ENCODE data around the gene COL27A1.

COL27A1 gene

DNA sequence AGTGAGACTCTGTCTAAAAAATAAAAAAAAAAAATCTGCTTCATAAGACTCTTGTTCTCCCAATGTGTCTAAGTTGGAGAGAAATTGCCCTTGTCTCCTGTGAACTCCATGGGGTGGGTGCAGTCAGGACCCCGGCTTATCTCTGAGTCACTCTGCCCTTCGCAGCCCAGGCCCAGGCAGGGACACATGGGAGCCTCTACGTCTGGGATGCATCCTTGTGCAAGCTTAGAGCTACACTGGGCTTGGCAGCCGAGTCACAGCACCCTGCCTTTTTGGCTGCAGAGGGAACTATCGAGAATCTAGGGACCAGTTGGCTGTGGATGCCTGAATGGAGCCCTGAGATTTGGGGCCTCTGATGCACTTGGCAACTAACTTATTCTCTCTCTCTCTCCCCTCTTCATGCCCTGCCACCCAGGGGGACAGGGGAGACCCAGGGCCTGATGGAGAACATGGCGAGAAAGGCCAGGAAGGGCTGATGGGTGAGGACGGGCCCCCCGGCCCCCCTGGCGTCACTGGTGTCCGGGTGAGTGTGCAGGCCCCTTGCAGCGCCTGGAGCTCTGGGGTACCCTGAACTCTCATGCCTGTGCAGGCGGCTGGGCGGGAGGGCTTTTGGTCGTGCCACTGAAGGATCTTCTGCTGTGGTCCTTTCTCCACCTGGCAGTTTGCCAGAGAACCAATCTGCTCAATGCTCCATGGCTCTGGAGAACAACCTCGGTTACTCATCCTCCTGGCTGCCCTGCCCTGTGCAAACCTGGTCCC lies 120.1 kb downstream of the COL27A1 start:
- in situ Hi-C loops (cut with MboI; ENCODE audit: low sequenced_read_pairs, unreplicated experiment), result no loop called here
- no peak for DNase-seq (ENCODE audit: low spot score)

GRCh38 chr9:114276908-114277821 lies 121.8 kb downstream of the COL27A1 start:
- TF ChIP-seq CTCF (IDR thresholded peaks at IDR 0.05; ENCODE audit: borderline replicate concordance, control extremely low read depth, extremely low read depth, insufficient read depth, missing control alignments), result no peak
- in situ Hi-C loops (cut with MboI; ENCODE audit: low sequenced_read_pairs, unreplicated experiment), result no loop called here
- no peak for DNase-seq (ENCODE audit: low spot score)

More for the DNA sequence above, 120.1 kb downstream of the COL27A1 start:
- no peak for TF ChIP-seq CTCF (IDR thresholded peaks at IDR 0.05; ENCODE audit: borderline replicate concordance, control extremely low read depth, extremely low read depth, insufficient read depth, missing control alignments)

- DNase-seq (ENCODE audit: low spot score), result no peak
- no peak for TF ChIP-seq CTCF (IDR thresholded peaks at IDR 0.05; ENCODE audit: borderline replicate concordance, control extremely low read depth, extremely low read depth, insufficient read depth, missing control alignments)
- in situ Hi-C loops (cut with MboI; ENCODE audit: low sequenced_read_pairs, unreplicated experiment), result no loop called here
Observed at GRCh38 chr9:114278356-114278755, 123.0 kb downstream of the COL27A1 start.

- DNase-seq (ENCODE audit: low spot score), result no peak
- no peak for TF ChIP-seq CTCF (IDR thresholded peaks at IDR 0.05; ENCODE audit: borderline replicate concordance, control extremely low read depth, extremely low read depth, insufficient read depth, missing control alignments)
- in situ Hi-C loops (cut with MboI; ENCODE audit: low sequenced_read_pairs, unreplicated experiment), result no loop called here
Observed at GRCh38 chr9:114278881-114279570, 123.7 kb downstream of the COL27A1 start.

DNA sequence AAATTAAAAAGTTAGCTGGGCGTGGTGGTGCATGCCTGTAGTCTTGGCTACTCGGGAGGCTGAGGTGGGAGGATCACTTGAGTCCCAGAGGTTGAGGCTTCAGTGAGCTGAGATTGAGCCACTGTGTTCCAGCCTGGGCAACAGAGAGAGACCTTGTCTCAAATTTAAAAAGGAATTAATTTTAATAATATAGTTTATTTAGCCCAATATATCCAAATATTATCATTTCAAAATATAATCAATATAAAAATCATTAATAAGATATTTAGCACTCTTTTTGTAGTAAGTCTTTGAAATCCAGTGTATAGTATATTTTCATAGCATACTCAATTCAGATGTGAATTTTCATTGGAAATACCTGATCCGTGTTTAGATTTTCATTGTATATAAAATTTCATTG lies 124.4 kb downstream of the COL27A1 start:
- DNase-seq (ENCODE audit: low spot score), result no peak
- no peak for TF ChIP-seq CTCF (IDR thresholded peaks at IDR 0.05; ENCODE audit: borderline replicate concordance, control extremely low read depth, extremely low read depth, insufficient read depth, missing control alignments)
- in situ Hi-C loops (cut with MboI; ENCODE audit: low sequenced_read_pairs, unreplicated experiment), result loop anchor here (10.0 kb wide), 2 partner anchors 125 to 185 kb away; partner anchors contain the start of genes COL27A1 and KIF12
